HG03108 (cell line): ENCODE results near the gene XBP1.
"Not testable (repeated sequence)": the region's sequence is repeated elsewhere in the genome, so short reads cannot be mapped to it uniquely, and the experiment has no call there.

ENCODE experiments used
- ATAC-seq: cut with Tn5 transposase; IDR thresholded peaks from one replicate; pipeline ENCODE4 v1.9.1; 2021; ENCODE audit warnings: moderate library complexity; ENCODE audit not compliant: unreplicated experiment

XBP1 gene

GRCh38 chr22:28819253-28820096 lies 19.1 kb upstream of the XBP1 start:
- ATAC-seq, result peak; percentile 41

GRCh38 chr22:28817919-28818859 lies 17.8 kb upstream of the XBP1 start:
- no peak for ATAC-seq

- ATAC-seq, result no peak
Measured at GRCh38 chr22:28817064-28817463, 16.7 kb upstream of the XBP1 start.

GRCh38 chr22:28815729-28816128 lies 15.4 kb upstream of the XBP1 start:
- ATAC-seq, result no peak

GRCh38 chr22:28815111-28815510 lies 14.7 kb upstream of the XBP1 start:
- no peak for ATAC-seq

- ATAC-seq, result no peak
Measured at GRCh38 chr22:28813772-28814518, 13.6 kb upstream of the XBP1 start.

- no peak for ATAC-seq
Measured at GRCh38 chr22:28812516-28812915, 12.1 kb upstream of the XBP1 start.

GRCh38 chr22:28810821-28811491 lies 10.6 kb upstream of the XBP1 start:
- ATAC-seq, result no peak

GRCh38 chr22:28808716-28809355 lies 8.5 kb upstream of the XBP1 start:
- no peak for ATAC-seq

- not testable (repeated sequence) for ATAC-seq
Measured at GRCh38 chr22:28805426-28805825, 5.1 kb upstream of the XBP1 start.

GRCh38 chr22:28802595-28803123 lies 2.3 kb upstream of the XBP1 start:
- ATAC-seq, result no peak

GRCh38 chr22:28801845-28802594 lies 1.7 kb upstream of the XBP1 start:
- no peak for ATAC-seq

- peak; percentile 11 for ATAC-seq
Measured at GRCh38 chr22:28799606-28800307, 612 bp downstream of the XBP1 start.

GRCh38 chr22:28798810-28799605 lies 1.4 kb downstream of the XBP1 start:
- no peak for ATAC-seq

- ATAC-seq, result no peak
Measured at GRCh38 chr22:28795932-28796856, 4.2 kb downstream of the XBP1 start.

- no peak for ATAC-seq
Measured at GRCh38 chr22:28795071-28795693, 5.2 kb downstream of the XBP1 start.
